Stimulated activated naive CD4-positive, alpha-beta T cell (primary cell): ENCODE results near the gene DENND11.

Source experiments
- DNase-seq, 6 experiments: peaks; one replicate each; lab custom pipeline; 2025; lab: John Stamatoyannopoulos, UW

The DENND11 gene, protein sequence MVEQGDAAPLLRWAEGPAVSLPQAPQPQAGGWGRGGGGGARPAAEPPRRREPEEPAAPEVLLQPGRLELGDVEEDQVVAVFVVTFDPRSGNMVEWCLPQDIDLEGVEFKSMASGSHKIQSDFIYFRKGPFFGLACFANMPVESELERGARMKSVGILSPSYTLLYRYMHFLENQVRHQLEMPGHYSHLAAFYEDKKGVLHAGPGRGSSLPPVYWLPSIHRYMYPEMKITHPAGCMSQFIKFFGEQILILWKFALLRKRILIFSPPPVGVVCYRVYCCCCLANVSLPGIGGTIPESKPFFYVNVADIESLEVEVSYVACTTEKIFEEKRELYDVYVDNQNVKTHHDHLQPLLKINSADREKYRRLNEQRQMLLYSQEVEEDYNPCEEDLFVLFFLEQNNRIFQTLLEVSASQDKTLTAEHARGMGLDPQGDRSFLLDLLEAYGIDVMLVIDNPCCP

GRCh38 chr7:141702047-141702567 lies at the start of gene DENND11:
TSS of gene DENND11 (minus strand) at chr7:141702166. CDS start at chr7:141702153, 13 bp downstream.
- peak; percentile 38 to 65 (median 50) for DNase-seq

DNA sequence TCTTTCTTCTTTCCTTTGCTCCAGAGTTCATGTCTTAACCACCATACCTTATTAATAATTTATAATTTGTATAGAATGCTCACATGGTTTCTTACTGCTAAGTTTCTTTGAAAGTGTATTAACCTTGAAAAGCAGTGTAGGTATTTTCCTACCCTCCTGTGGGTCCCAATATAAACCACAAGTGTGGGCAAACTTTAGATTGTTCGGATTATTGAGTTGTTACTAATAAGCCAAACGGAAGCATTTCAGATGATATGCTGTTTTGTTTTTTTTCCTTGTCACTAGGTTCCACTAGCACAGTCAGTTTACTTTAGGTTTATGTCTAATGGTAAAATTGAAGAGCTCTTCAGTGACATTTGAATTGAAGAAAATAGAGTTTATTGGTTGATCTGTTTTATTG lies 46.4 kb upstream of the DENND11 start:
- no peak for DNase-seq

DNA sequence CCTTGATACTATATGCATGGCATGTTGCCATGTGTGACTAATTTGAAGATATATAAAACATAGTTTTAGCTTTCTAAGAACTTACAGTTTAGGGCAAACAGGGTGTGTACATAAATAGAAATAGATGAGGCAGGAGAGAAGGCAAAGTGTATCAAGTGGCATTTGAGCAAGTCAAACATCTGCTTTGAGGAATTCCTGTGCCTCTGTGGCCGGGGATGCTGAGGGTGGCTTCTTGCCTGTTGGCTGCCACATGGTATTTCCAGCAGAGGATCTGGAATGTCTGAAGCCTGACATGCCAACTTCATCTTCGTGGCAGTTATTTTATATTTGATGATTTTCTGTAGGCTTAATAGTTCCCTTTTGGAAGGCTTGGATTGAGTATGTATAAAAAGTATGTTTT lies 42.2 kb upstream of the DENND11 start:
- DNase-seq, result no peak

DNA sequence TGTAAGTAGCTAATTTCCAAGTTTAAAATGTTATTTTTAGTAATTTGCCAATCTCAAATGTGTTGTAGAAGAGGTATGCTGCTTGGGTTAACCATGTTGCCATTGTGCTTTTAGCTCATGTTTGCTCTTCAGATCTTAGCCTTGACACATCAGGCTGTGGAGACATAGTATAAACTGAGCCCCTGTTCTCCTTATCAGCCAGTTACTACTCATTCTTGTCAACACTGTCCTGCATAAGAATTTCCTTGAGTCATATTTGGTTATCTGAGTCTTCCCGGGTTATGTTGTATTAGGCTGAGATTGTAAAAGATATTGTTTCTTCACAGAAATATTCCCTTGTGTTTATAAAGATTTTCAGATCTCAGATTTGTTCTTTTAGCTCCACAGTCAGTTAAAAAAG lies 40.3 kb upstream of the DENND11 start:
- no peak for DNase-seq

GRCh38 chr7:141739250-141739649 lies 37.3 kb upstream of the DENND11 start:
- DNase-seq, result no peak

GRCh38 chr7:141738592-141739013 lies 36.6 kb upstream of the DENND11 start:
- DNase-seq, result no peak

DNA sequence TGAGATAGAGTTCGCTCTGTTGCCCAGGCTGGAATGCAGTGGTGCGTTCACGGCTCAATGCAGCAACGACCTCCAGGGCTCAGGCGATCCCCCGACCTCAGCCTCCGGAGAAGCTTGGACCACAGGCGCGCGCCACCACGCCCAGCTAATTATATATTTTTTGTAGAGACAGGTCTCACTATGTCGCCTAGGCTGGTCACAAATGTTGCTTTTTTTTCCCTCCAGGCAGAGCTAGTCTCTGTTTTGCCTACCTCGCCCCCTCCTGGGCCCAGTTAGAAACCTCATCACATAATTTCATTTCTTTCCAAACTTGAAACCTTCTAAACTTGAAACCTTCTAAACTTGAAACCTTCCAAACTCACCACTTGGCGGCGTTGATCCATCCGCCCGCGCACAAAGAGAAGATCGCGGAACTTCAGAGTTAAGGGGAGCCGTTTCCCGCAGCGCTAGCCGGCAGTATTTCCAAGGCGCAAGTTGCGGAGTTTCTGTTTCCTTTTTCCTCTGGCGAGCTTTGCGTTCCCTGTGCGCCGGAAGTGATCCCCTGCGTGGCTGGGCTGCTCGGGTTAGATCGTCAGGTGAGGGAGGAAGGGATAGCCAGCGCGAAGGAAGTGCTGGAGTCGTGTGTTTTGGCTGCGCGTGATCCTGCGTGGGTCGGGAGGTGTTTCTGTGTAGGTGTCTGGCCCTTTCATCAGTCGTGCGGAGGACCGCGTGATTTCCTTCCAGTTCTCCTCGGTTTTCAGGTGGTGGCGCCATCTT lies 36.0 kb upstream of the DENND11 start, which contains the start of gene SSBP1:
SSBP1 (plus strand) TSS at position 523 of the 756 bp plus-strand sequence. CDS start 809 bp downstream, outside the sequence.
- peak; percentile 83 to 94 (median 90) for DNase-seq

DNA sequence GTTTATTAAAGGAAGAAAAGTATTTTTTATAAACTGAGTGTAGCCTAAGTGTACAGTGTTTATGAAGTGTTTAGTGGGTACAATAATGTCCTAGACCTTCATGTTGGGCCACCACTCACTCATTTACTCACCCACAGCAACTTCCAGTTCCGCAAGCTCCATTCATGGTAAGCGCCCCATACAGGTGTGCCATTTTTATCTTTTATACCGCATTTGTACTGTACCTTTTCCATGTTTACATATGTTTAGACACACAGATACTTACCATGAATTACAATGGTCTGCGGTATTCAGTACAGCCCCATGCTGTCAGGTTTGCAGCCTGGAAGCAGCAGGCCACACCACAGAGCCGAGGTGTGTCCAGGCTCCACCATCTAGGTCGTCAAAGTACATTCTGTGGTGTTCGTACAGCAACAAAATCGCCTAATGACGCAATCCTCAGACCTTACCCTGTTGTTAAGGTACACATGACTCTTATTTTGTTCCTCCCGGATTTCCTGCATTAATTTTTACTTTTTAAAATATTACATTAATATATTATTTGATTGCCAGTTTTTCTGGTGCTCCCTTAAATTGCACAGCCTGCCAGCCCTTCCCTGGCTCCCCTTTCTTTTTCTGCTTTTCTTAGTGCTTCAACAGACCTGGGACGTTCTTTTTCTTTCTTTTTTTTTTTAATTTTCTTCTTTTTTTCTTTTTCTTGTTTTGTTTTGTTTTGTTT lies 35.3 kb upstream of the DENND11 start:
- peak in 2 of 6 experiments; percentile 9 to 27 for DNase-seq

DNA sequence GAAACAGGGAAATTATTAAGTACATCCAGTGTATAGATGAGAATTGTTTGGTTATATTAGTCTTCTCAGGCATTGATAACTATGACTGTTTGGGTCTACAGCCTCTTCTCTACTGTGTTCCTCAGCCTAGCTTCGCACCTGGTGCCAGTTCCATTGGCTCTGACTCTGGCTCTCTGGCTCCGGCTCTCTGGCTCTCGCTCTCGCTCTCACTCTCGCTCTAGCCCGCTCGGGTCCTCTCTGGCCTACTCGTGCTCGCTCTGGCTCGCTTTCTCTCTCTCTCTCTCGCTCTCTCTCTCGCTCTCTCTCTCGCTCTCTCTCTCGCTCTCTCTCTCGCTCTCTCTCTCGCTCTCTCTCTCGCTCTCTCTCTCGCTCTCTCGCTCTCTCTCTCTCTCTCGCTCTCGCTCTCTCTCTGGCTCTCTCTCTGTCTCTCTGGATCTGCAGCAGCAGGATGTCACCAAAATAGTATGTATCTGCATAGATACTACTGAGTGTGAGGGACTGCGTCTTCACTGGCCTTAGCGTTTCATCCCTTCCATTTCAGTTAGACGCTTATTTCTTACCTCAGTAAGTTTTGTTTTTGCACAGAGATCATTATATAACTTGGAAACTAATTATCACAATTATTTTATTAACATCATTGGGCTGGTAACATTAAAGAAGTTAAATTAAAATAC lies 29.6 kb upstream of the DENND11 start:
- no peak for DNase-seq

- no peak for DNase-seq
Measured at GRCh38 chr7:141729020-141729419, 27.1 kb upstream of the DENND11 start.

DNA sequence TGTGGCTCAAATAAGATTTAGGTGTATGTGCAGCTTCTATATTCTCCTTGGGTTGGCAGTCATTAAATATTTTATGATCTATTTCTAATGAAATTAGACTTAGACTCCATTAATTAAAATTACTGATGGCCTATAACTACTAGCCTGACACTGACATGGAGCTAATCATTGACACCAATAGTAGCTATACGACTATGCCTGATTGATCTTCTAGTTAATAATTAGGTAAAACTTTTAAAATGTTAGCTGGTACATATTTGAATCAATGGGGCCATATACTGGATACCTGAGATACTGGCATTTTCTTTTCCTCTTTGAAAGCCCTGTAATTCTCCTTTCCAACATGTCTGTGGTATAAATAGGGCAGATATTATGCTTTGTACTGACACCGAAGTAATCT lies 20.6 kb upstream of the DENND11 start:
- DNase-seq, result no peak

GRCh38 chr7:141717450-141717849 lies 15.5 kb upstream of the DENND11 start:
- no peak for DNase-seq

GRCh38 chr7:141715794-141716689 lies 14.1 kb upstream of the DENND11 start:
- DNase-seq, result no peak

- no peak for DNase-seq
Measured at GRCh38 chr7:141715018-141715417, 13.1 kb upstream of the DENND11 start.

- DNase-seq, result no peak
Measured at GRCh38 chr7:141714571-141714970, 12.6 kb upstream of the DENND11 start.

GRCh38 chr7:141713890-141714289 lies 11.9 kb upstream of the DENND11 start:
- DNase-seq, result no peak

DNA sequence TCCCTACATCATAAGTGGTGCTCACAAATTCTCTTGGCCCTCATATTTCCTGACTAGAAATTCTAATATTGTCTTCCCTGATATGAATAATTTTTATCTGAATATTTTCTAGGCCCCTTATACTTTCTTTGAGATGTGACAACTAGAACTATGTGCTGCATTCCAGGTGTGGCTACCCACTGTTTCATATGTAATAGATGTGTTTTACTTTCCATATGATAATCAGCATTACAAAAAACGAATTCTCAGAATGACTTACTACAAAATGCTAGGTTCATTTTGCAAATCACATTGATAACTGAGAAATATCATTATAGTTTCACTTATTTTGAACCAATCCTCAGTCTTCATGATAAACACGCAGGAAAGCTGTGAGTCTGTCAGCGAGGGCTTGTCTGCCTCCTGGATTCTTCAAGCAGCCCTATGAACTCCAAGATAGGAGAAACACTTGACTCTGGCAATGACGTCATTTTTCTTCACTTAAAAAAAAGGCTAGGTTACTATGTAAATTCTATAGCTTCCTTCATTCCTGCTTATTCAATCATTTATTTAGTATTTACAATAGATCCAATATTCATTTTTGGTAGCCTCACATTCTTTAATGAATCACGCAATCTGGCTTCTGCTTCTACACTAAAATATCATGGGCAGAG lies 10.8 kb upstream of the DENND11 start:
- no peak for DNase-seq

GRCh38 chr7:141710301-141710700 lies 8.3 kb upstream of the DENND11 start:
- DNase-seq, result no peak

- DNase-seq, result no peak
Measured at GRCh38 chr7:141709749-141710148, 7.8 kb upstream of the DENND11 start.

- DNase-seq, result no peak
Measured at GRCh38 chr7:141709318-141709717, 7.4 kb upstream of the DENND11 start.
